ENCODE results near the gene KCNG3. TPM values are rescaled to one million over a fixed set of nuclear protein-coding genes. Genes with fewer than 3 reads are reported as not detected.

The KCNG3 gene
- total RNA-seq, 1 donor: not detected

DNA sequence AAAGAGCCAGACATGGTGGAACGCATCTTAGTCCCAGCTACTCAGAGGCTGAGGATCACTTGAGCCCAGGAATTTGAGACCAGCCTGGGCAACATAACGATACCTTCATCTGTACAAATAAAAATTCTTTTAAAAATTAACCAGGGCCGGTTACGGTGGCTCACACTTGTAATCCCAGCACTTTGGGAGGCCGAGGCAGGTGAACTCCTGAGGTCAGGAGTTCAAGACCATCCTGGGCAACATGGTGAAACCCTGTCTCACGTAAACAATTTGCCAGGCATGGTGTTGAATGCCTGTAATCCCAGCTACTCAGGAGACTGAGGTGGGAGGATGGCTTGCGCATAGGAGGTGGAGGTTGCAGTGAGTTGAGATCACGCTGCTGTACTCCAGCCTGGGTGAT lies 25.8 kb upstream of the KCNG3 start:
- no peak overlapping the region for H3K4me3 ChIP-seq (ENCODE audit: low read depth, low read length)
- TF ChIP-seq, protein P1, sequence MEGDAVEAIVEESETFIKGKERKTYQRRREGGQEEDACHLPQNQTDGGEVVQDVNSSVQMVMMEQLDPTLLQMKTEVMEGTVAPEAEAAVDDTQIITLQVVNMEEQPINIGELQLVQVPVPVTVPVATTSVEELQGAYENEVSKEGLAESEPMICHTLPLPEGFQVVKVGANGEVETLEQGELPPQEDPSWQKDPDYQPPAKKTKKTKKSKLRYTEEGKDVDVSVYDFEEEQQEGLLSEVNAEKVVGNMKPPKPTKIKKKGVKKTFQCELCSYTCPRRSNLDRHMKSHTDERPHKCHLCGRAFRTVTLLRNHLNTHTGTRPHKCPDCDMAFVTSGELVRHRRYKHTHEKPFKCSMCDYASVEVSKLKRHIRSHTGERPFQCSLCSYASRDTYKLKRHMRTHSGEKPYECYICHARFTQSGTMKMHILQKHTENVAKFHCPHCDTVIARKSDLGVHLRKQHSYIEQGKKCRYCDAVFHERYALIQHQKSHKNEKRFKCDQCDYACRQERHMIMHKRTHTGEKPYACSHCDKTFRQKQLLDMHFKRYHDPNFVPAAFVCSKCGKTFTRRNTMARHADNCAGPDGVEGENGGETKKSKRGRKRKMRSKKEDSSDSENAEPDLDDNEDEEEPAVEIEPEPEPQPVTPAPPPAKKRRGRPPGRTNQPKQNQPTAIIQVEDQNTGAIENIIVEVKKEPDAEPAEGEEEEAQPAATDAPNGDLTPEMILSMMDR (IDR thresholded peaks at IDR 0.05; ENCODE audit: insufficient read depth, low read depth, low read length): no peak
- DNase-seq (ENCODE audit: low read depth): no peak

DNA sequence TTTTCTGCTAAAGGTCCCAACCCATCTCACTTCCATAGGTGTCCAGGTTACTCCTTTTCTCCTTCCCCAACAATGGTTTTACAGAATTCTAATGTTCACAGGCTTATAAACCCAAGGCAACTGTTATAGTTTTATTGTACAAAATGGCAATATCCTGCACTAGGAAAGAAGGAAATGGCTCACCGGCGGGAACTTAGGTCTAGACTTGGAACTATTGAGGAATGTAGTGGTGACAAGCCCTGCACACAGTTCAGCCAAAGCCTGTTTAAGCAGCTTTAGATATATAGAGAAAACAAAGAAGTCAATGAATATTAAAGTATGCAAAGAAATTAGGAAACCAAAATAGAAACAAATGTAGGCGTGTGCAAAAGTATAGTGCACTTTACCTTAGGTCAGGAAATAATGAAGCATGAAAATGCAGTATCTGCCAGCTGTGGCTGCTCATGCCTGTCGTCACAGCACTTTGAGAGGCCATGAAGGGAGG lies 22.7 kb upstream of the KCNG3 start:
- H3K4me3 ChIP-seq (ENCODE audit: low read depth, low read length): no peak overlapping the region
- TF ChIP-seq, protein P1 (IDR thresholded peaks at IDR 0.05; ENCODE audit: insufficient read depth, low read depth, low read length): no peak
- DNase-seq (ENCODE audit: low read depth): no peak

DNA sequence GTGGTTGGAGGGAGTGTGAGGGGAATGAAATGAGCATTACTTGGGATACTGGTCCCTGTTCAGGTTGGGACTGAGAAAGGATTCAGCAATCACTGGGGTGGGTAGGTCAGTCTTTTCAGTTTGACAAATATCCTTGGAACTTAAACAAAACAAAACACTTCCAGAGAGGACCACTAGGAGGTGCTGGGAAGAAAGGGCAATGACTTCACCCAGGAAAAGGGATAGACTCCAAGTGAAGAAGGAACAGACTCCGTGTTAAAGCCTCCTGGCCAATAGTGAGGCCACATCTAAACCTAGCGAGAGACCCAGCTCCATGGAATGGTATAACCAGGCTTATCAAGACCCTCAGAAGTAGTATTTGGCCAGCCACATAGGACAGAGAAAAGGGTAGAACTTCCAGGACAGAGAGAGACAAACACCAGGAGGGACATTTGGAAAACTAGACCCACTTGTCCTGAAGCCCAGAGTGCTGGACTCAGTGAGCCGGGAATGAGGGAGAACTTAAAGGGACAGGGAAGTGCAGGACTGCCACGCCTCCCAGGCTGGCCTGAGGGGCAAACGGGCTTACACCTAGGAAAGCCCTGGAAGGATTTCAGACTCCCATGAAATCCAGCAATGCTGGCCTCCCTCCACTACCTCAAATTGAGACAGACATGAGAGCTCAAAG lies 19.6 kb upstream of the KCNG3 start:
- peak; percentile 70 for DNase-seq (ENCODE audit: low read depth)
- TF ChIP-seq, protein P1 (IDR thresholded peaks at IDR 0.05; ENCODE audit: insufficient read depth, low read depth, low read length): peak; percentile 85

DNA sequence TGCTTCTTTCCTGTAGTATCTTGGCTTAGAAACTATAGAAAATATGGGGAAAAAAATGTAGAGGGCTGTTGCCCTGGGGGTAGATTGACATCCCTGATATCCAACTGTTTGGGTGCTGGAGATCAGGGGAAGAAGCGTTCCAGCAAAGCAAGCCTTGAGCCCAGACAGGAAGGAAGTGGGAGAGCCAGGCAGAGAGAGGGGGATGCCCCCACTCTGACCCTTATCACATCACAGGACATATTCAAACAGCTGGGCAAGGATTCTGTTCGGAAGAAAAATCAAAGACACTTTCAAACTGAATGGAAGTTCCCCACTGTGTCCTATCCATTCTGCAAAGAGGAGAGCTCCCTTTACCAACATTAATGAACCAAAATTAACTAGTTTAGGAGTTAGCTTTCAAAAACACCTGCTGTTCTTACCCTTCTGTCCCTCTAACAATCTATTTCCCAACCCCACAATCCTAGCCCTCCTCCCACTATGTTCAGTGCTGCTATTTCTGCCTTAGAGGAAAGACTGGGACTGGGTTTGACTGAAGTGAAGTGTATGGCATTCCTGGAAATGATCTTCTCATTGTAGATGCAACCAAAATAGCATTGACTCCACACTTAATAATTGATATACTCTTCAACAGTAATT lies 16.9 kb upstream of the KCNG3 start:
- DNase-seq (ENCODE audit: low read depth): peak; percentile 23
- TF ChIP-seq, protein P1 (IDR thresholded peaks at IDR 0.05; ENCODE audit: insufficient read depth, low read depth, low read length): no peak
- H3K4me3 ChIP-seq (ENCODE audit: low read depth, low read length): no peak overlapping the region

More for the DNA sequence above, 19.6 kb upstream of the KCNG3 start:
- no peak overlapping the region for H3K4me3 ChIP-seq (ENCODE audit: low read depth, low read length)

DNA sequence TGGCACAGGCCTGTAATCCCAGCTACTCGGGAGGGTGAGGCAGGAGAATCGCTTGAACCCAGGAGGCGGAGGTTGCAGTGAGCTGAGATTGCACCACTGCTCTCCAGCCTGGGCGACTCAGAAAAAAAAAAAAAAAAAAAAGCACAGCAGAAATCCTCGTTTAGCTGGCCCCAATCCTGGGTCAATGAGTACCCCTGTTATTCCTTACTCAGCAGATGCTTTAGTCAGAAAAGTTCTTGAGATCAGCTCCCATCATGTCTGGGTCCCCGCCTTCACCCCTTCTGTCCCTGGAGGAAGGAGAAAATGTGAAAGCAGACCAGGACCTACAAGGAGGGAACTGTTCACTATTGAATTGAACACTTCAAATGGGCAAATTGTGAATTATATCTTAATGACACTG lies 16.4 kb upstream of the KCNG3 start:
- H3K4me3 ChIP-seq (ENCODE audit: low read depth, low read length): no peak overlapping the region
- DNase-seq (ENCODE audit: low read depth): no peak
- TF ChIP-seq, protein P1 (IDR thresholded peaks at IDR 0.05; ENCODE audit: insufficient read depth, low read depth, low read length): no peak

DNA sequence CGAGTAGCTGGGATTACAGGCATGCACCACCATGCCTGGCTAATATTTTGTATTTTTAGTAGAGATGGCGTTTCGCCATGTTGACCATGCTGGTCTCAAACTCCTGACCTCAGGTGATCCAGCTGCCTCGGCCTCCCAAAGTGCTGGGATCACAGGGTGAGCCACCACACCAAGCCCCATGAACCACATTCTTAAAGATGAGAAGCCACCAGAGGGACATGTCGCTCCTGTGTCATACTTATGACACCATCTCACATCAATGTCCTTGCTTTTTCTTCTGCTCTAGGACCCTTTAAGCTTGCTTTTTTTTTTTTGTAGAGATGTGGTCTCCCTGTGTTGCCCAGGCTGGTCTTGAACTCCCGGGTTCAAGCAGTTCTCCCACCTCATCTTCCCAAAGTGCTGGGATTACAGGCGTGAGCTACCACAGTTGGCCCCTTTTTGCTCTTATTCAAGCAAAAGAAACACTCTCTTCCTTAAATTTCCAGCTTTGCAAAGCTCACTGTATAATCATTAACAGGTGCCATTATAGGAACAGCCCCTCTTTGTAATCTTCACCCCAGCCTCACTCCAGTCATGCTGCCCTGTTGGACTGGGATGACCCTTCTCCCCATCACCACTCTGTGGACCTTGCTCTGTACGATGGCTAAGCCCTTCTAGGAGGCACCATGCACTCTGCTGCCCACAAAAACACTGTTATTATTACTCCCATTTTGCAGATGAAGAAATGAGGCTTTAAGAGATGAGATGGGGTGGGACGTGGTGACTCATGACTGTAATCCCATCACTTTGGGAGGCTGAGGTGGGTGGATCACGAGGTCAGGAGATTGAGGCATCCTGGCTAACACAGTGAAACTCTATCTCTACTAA lies 10.8 kb upstream of the KCNG3 start:
- DNase-seq (ENCODE audit: low read depth): no peak
- TF ChIP-seq, protein P1 (IDR thresholded peaks at IDR 0.05; ENCODE audit: insufficient read depth, low read depth, low read length): no peak
- H3K4me3 ChIP-seq (ENCODE audit: low read depth, low read length): no peak overlapping the region
